ENCODE data around the gene CD2AP.

- TF ChIP-seq, protein P1, sequence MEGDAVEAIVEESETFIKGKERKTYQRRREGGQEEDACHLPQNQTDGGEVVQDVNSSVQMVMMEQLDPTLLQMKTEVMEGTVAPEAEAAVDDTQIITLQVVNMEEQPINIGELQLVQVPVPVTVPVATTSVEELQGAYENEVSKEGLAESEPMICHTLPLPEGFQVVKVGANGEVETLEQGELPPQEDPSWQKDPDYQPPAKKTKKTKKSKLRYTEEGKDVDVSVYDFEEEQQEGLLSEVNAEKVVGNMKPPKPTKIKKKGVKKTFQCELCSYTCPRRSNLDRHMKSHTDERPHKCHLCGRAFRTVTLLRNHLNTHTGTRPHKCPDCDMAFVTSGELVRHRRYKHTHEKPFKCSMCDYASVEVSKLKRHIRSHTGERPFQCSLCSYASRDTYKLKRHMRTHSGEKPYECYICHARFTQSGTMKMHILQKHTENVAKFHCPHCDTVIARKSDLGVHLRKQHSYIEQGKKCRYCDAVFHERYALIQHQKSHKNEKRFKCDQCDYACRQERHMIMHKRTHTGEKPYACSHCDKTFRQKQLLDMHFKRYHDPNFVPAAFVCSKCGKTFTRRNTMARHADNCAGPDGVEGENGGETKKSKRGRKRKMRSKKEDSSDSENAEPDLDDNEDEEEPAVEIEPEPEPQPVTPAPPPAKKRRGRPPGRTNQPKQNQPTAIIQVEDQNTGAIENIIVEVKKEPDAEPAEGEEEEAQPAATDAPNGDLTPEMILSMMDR (IDR thresholded peaks at IDR 0.05) = no peak
- TF ChIP-seq POLR2A (IDR thresholded peaks at IDR 0.05) = no peak
These were observed 26.4 kb upstream of the CD2AP start for GRCh38 chr6:47451162-47451561.
